Measurements from ENCODE around the gene PEAK3.

PEAK3 gene

DNA sequence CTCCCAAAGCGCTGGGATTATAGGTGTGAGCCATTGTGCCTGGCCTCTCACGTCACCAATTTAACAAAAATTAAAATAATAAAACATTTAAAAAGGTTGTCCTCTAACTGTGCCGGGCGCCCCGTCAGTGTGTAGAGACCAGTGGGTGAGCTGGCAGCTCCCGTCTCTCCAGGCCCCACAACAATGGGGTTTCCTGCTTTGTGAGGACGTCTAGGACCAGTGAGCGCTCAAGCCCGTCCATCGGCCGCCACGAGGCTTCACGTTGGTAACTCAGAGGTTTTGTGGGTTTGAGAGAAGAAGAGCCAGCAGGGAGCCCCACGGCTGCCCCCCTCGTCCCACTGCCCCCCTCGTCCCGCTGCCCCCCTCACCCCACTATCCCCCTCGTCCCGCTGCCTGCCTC, 41.7 kb upstream of the PEAK3 start:
- DNase-seq (ENCODE audit: extremely low read depth, insufficient read length), result no peak
- Histone ChIP-seq H3K4me3 (replicated peaks; ENCODE audit: low read depth, low read length) (no peak overlapping the region), H3K27me3 (replicated peaks; ENCODE audit: control insufficient read depth, insufficient read depth, low read length) (no peaks in the 10 kb centered on the region), H3K36me3 (ENCODE audit: control insufficient read depth, insufficient read depth, low read length) (peaks cover 13% of the 10 kb centered on the region)
- TF ChIP-seq, protein P1, sequence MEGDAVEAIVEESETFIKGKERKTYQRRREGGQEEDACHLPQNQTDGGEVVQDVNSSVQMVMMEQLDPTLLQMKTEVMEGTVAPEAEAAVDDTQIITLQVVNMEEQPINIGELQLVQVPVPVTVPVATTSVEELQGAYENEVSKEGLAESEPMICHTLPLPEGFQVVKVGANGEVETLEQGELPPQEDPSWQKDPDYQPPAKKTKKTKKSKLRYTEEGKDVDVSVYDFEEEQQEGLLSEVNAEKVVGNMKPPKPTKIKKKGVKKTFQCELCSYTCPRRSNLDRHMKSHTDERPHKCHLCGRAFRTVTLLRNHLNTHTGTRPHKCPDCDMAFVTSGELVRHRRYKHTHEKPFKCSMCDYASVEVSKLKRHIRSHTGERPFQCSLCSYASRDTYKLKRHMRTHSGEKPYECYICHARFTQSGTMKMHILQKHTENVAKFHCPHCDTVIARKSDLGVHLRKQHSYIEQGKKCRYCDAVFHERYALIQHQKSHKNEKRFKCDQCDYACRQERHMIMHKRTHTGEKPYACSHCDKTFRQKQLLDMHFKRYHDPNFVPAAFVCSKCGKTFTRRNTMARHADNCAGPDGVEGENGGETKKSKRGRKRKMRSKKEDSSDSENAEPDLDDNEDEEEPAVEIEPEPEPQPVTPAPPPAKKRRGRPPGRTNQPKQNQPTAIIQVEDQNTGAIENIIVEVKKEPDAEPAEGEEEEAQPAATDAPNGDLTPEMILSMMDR (IDR thresholded peaks at IDR 0.05; ENCODE audit: insufficient read depth, low read length, poor library complexity, severe bottlenecking), result no peak

DNA sequence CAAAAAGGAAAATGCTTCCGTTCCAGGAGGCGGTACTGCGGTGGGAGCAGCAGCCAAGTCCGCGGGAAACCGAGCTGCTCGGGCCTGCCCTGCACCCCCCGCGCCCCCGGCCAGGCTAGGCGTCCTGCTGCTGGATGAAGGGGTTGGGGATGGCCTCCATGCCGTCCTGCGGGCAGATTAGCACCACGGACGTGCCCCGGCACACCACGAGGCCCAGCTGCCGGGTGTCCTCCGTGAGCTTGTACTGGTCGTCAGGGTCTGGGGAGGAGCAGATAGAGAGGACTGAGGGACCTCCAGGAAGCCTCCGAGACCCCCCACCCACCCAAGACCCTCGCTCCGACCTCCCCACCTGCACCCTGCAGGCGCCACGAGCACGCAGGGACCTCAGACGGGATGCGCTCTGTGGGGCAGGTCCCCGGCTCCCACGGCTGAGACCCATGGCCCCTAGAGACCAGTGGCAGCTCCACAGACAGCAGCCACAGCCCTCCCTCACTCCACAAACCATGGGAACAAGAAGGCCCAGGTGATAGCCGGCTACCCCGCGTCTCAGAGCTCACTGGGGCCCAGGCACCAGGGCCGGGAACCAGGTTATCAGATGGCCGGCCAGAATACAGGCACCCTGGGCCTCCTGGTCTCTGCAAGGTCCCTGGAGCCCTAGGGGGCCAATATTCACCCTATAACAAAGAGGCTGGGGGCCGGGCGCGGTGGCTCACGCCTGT, 39.7 kb upstream of the PEAK3 start:
- Histone ChIP-seq H3K4me3 (replicated peaks; ENCODE audit: low read depth, low read length) (no peak overlapping the region), H3K27me3 (replicated peaks; ENCODE audit: control insufficient read depth, insufficient read depth, low read length) (no peaks in the 10 kb centered on the region), H3K36me3 (ENCODE audit: control insufficient read depth, insufficient read depth, low read length) (peaks cover 13% of the 10 kb centered on the region)
- TF ChIP-seq, protein P1 (IDR thresholded peaks at IDR 0.05; ENCODE audit: insufficient read depth, low read length, poor library complexity, severe bottlenecking), result no peak
- DNase-seq (ENCODE audit: extremely low read depth, insufficient read length), result no peak

DNA sequence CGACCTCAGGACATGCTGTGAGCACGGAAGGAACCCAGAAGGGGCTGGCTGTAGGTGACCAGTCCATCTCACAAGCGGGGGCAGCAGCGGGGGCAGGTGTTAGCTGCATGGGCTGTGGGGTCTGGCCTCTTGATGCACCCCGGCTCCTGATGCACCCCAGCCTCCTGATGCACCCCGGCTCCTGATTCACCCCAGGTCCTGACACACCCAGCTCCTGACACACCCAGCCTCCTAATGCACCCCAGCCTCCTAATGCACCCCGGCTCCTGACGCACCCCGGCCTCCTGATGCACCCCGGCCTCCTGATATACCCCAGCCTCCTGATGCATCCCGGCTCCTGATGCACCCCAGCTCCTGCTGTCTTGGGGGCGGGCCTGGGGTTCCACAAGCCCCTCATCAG, 39.0 kb upstream of the PEAK3 start:
- H3K36me3 ChIP-seq (ENCODE audit: control insufficient read depth, insufficient read depth, low read length), result peaks cover 10% of the 10 kb centered on the region

DNA sequence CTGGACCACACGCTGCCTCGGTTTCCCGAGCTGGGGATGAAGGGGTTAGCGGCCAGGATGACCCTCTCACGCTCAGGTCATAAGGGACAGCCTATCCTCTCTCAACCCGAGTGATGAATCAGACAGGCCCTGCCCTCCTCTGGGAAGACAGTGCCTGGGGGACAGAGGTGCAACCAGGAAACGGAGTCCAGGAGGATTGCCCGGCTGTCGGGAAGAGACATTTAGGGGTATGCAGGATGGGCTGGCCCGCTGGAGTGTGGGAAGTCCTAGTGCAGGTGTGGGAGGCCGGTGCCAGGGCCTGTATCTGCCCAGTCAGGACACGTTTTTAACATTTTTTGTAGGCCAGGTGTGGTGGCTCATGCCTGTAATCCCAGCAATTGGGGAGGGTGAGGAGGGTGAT, 38.1 kb upstream of the PEAK3 start:
- no peaks in the 10 kb centered on the region for H3K27me3 ChIP-seq (replicated peaks; ENCODE audit: control insufficient read depth, insufficient read depth, low read length)
- DNase-seq (ENCODE audit: extremely low read depth, insufficient read length), result no peak
- H3K4me3 ChIP-seq (replicated peaks; ENCODE audit: low read depth, low read length), result no peak overlapping the region
- TF ChIP-seq, protein P1 (IDR thresholded peaks at IDR 0.05; ENCODE audit: insufficient read depth, low read length, poor library complexity, severe bottlenecking), result no peak
- peaks cover 6% of the 10 kb centered on the region for H3K36me3 ChIP-seq (ENCODE audit: control insufficient read depth, insufficient read depth, low read length)

More for the DNA sequence above, 39.0 kb upstream of the PEAK3 start:
- DNase-seq (ENCODE audit: extremely low read depth, insufficient read length), result no peak
- Histone ChIP-seq H3K27me3 (replicated peaks; ENCODE audit: control insufficient read depth, insufficient read depth, low read length) (no peaks in the 10 kb centered on the region), H3K4me3 (replicated peaks; ENCODE audit: low read depth, low read length) (no peak overlapping the region)
- TF ChIP-seq, protein P1 (IDR thresholded peaks at IDR 0.05; ENCODE audit: insufficient read depth, low read length, poor library complexity, severe bottlenecking), result no peak

DNA sequence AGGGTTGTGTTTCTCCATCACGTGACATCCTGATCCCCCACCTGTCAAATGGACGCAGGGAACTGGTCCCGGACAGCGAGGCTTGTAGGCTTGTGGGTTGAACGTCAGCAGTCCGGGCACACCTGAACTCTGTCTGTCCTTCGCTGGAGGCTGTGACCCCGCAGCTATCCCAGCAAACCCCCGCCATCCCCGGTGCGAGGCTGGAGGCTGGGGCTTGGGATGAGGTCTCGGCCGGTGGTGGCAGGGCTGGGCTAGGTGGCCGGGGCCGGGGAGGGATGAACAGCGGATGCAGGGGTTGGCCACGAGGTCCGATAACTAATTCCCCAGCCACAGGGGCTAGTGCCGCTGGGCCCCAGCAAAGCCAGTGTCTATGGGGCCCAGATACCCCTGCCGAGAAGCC, 37.6 kb upstream of the PEAK3 start:
- Histone ChIP-seq H3K36me3 (ENCODE audit: control insufficient read depth, insufficient read depth, low read length) (peaks cover 4% of the 10 kb centered on the region), H3K27me3 (replicated peaks; ENCODE audit: control insufficient read depth, insufficient read depth, low read length) (no peaks in the 10 kb centered on the region), H3K4me3 (replicated peaks; ENCODE audit: low read depth, low read length) (no peak overlapping the region)
- no peak for DNase-seq (ENCODE audit: extremely low read depth, insufficient read length)
- TF ChIP-seq, protein P1 (IDR thresholded peaks at IDR 0.05; ENCODE audit: insufficient read depth, low read length, poor library complexity, severe bottlenecking), result no peak

DNA sequence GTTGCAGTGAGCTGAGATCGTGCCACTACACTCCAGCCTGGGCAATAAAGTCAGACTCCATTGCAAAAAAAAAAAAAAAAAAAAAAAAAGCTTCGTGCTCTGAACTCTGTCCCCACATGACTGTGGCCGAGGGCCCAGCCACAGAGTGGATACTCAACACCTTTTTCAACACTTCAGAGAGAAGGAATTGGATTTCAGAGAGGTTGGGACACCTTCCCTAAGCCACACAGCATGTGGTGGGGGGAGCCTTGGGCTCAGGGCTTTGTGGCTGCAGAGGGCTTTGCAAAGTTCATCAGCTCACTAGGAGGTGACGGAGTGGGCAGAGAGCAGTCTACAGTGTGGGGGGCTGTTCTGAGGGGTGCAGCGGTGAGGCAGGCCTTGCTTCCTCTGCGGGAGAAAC, 36.9 kb upstream of the PEAK3 start:
- Histone ChIP-seq H3K4me3 (replicated peaks; ENCODE audit: low read depth, low read length) (no peak overlapping the region), H3K36me3 (ENCODE audit: control insufficient read depth, insufficient read depth, low read length) (peaks cover 3% of the 10 kb centered on the region), H3K27me3 (replicated peaks; ENCODE audit: control insufficient read depth, insufficient read depth, low read length) (no peaks in the 10 kb centered on the region)
- no peak for DNase-seq (ENCODE audit: extremely low read depth, insufficient read length)
- TF ChIP-seq, protein P1 (IDR thresholded peaks at IDR 0.05; ENCODE audit: insufficient read depth, low read length, poor library complexity, severe bottlenecking), result no peak

Data from GM06990 (cell line).